A673 (cell line): ENCODE measurements around the gene ZDHHC8. TPM values are rescaled to one million over a fixed set of nuclear protein-coding genes. Genes with fewer than 3 reads are reported as not detected.

ENCODE experiments used
- BruUV-seq: library from RNA; stranded (reverse); fragments of 400-500 nt; replicated peaks from 2 replicates; lab custom pipeline; 2021; lab: Mats Ljungman, UMichigan
- CTCF ChIA-PET: fragments of 300-600 bp; sonication (Branson Sonifier 250); formaldehyde crosslinking; loops from one replicate; lab custom pipeline; 2022; ENCODE audit warnings: antibody characterized with exemption; lab: Charles Lee
- POLR2A ChIA-PET: fragments of 300-600 bp; sonication (Branson Sonifier 250); formaldehyde crosslinking; loops from one replicate; lab custom pipeline; 2022; ENCODE audit warnings: antibody characterized with exemption; ENCODE audit not compliant: low non-redundant PET; lab: Charles Lee
- DNase-seq: peaks from one replicate; pipeline ENCODE4 v3.0.0-alpha.2; 2015; ENCODE audit warnings: low spot score
- H3K27ac ChIP-seq: fragments of 200-600 bp; sonication (generic); 2 replicates; pipeline ENCODE4 v1.5.1; 2016; ENCODE audit warnings: mixed run types, low read depth, mild to moderate bottlenecking, mixed read lengths, antibody characterized with exemption, low read length; ENCODE audit not compliant: poor library complexity, severe bottlenecking
- H3K27me3 ChIP-seq: fragments of 200-600 bp; sonication (generic); replicated peaks from 2 replicates; pipeline ENCODE4 v1.6.1; 2017; ENCODE audit warnings: mixed run types, low read depth, mild to moderate bottlenecking, mixed read lengths, antibody characterized with exemption, low read length; ENCODE audit not compliant: insufficient read depth, poor library complexity
- H3K36me3 ChIP-seq: fragments of 200-600 bp; sonication (generic); 2 replicates; pipeline ENCODE4 v1.6.1; 2016; ENCODE audit warnings: mixed run types, mild to moderate bottlenecking, mixed read lengths, antibody characterized with exemption, low read length; ENCODE audit not compliant: insufficient read depth, poor library complexity, severe bottlenecking
- H3K4me1 ChIP-seq: fragments of 200-600 bp; sonication (generic); 2 replicates; pipeline ENCODE4 v1.6.1; 2017; ENCODE audit warnings: mixed run types, mild to moderate bottlenecking, mixed read lengths, antibody characterized with exemption, low read length; ENCODE audit not compliant: insufficient read depth, poor library complexity, severe bottlenecking
- H3K4me3 ChIP-seq: fragments of 200-600 bp; sonication (generic); 2 replicates; pipeline ENCODE4 v1.5.1; 2016; ENCODE audit warnings: low read depth, mixed run types, mild to moderate bottlenecking, mixed read lengths, low read length; ENCODE audit not compliant: poor library complexity, severe bottlenecking
- H3K9me3 ChIP-seq: fragments of 200-600 bp; sonication (generic); 2 replicates; pipeline ENCODE4 v1.6.1; 2016; ENCODE audit warnings: mixed run types, low read depth, mild to moderate bottlenecking, mixed read lengths, antibody characterized with exemption, low read length; ENCODE audit not compliant: poor library complexity, severe bottlenecking
- EZH2 ChIP-seq: fragments of 200-600 bp; sonication (generic); IDR thresholded peaks from 2 replicates; pipeline ENCODE4 v1.6.1; 2017; ENCODE audit warnings: borderline replicate concordance, low read depth, mild to moderate bottlenecking, mixed read lengths, antibody characterized with exemption, low read length; ENCODE audit not compliant: poor library complexity, severe bottlenecking
- intact Hi-C: fragments of 100-400 bp; cut with micrococcal nuclease; formaldehyde crosslinking; loops from one replicate; pipeline ENCODE4 v1.10.0; 2022; ENCODE audit not compliant: unreplicated experiment
- total RNA-seq: library from RNA; stranded (reverse); gene quantifications from 2 replicates; pipeline ENCODE4 v1.2.3, GENCODE V29; 2021
- TF ChIP-seq, protein P1 (sequence below): fragments of 300-800, 200-600 bp; sonication (generic); conservative IDR thresholded peaks from 2 replicates; pipeline ENCODE4 v1.5.1; 2017; ENCODE audit warnings: low read depth, mild to moderate bottlenecking, antibody characterized with exemption, low read length, moderate library complexity, mixed read lengths

ZDHHC8 gene
- total RNA-seq, 1 experiment from 2014 or later: 58.8 TPM

DNA sequence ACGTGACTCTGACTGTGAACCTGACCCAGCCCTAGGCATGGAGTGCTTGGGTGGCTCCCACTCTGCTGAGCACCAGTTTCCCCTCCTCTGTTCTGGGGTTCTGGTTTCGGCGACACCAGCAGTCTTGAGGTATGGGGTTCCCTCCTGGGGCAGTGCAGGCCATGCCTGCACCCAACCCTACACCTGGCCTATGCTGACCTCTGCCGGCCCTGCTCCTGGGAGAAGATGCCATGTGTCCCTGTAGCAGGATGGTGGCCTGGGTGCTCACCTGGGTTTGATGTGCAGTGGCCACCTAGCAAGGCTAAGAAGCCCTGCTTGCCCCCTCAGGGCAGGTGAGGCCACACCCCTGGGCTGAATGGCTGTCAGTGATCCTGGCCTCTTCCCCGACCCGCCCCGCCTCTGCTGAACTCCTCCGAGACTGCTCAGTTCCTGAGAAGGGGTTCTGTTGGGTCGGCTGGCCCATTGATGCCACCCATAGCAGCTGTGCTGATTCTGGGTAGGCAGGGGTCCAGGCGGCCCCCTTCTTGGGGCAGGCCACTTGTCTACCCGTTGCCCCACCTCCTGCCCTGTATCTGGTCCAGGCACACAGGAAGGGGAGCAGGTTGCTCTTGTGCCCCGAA lies 2.4 kb downstream of the ZDHHC8 start:
- ChIA-PET CTCF (no interaction called here), POLR2A (no interaction called here)
- no peaks in the 10 kb centered on the region for H3K36me3 ChIP-seq
- TF ChIP-seq, protein P1, sequence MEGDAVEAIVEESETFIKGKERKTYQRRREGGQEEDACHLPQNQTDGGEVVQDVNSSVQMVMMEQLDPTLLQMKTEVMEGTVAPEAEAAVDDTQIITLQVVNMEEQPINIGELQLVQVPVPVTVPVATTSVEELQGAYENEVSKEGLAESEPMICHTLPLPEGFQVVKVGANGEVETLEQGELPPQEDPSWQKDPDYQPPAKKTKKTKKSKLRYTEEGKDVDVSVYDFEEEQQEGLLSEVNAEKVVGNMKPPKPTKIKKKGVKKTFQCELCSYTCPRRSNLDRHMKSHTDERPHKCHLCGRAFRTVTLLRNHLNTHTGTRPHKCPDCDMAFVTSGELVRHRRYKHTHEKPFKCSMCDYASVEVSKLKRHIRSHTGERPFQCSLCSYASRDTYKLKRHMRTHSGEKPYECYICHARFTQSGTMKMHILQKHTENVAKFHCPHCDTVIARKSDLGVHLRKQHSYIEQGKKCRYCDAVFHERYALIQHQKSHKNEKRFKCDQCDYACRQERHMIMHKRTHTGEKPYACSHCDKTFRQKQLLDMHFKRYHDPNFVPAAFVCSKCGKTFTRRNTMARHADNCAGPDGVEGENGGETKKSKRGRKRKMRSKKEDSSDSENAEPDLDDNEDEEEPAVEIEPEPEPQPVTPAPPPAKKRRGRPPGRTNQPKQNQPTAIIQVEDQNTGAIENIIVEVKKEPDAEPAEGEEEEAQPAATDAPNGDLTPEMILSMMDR: no peak
- intact Hi-C loops: no loop called here
- H3K4me1 ChIP-seq: peaks cover 5% of the 10 kb centered on the region
- no TSS peak for BruUV-seq
- no peaks in the 10 kb centered on the region for H3K27me3 ChIP-seq
- H3K9me3 ChIP-seq: no peaks in the 10 kb centered on the region
- no peak overlapping the region for H3K4me3 ChIP-seq
- H3K27ac ChIP-seq: no peak overlapping the region
- no peak for DNase-seq

DNA sequence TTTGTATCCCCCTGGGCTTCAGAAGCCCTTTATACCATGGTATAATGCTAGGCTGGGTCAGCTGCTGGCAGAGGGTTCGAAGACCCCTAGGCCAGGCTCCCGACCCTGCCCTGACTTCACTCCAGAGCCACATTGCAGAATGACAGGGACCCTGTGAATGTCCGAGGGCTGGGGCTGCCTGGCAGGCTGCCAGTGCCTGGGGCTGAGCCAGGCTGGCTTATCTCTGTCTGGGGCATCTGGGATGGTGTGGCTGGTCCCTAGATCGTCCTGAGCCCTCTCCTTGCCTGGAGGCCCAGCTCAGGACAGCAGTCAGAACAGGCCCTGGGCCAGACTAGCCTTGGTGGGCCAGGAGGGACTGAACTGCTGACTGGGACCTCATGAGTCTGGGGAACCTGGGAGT lies 3.7 kb downstream of the ZDHHC8 start:
- Histone ChIP-seq H3K36me3 (no peaks in the 10 kb centered on the region), H3K27ac (no peak overlapping the region), H3K9me3 (no peaks in the 10 kb centered on the region), H3K4me3 (no peak overlapping the region), H3K27me3 (no peaks in the 10 kb centered on the region), H3K4me1 (peaks cover 5% of the 10 kb centered on the region)
- no TSS peak for BruUV-seq
- CTCF ChIA-PET: no interaction called here
- TF ChIP-seq, protein P1: no peak
- no peak for TF ChIP-seq EZH2
- DNase-seq: no peak
- intact Hi-C loops: no loop called here
- POLR2A ChIA-PET: no interaction called here

DNA sequence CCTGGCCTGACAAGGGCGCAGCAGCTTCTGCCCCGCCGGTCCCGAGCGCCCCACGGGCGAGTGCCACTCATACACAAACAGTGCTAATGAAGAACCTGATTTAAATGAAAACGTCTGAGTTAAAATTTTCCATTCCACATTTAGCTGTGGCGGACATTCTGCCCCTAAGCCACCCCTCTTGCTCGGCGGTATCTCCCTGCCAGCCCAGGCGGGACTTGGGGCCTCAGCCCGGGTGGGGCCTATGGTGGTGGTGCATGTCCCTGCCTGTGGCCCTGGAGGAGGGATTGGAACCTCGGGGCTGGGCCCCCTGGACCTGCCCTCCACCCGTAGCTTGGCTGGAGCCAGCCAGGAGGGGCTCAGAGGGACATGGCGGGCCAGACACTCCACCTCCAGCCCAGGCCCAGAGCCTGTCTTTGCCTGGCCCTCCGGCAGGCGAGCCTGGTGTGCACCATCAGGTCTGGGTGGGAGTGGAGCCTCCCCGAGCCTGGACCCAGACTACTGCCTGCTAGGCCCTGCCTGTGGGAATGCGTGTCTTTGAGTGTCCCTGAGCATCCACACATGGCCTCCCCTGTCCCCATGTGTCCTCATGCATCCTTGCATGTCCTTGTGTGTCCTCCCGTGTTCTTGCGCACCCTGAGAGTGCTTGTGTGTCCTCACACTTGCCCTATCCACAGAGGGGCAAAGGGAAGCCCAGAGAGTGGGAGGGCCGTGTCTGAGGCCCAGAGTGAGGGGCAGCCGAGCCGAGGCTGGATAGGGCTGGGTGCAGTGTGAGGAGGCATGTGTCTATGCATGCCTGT lies 4.4 kb downstream of the ZDHHC8 start:
- Histone ChIP-seq H3K9me3 (no peaks in the 10 kb centered on the region), H3K4me1 (no peaks in the 10 kb centered on the region), H3K27ac (no peak overlapping the region), H3K36me3 (no peaks in the 10 kb centered on the region), H3K27me3 (no peaks in the 10 kb centered on the region), H3K4me3 (no peak overlapping the region)
- BruUV-seq: no TSS peak
- intact Hi-C loops: no loop called here
- DNase-seq: no peak
- ChIA-PET CTCF (no interaction called here), POLR2A (no interaction called here)
- TF ChIP-seq, protein P1: no peak
- no peak for TF ChIP-seq EZH2
